Lower leg skin (tissue), 3 donors: ENCODE data around the gene MOBP.

ENCODE experiments used
- POLR2A ChIP-seq, 2 donors: fragments of 450-650 bp; IDR thresholded peaks; one replicate each; pipeline ENCODE4 v1.6.1; 2016 to 2017; ENCODE audit warnings: antibody characterized with exemption in 2 of 2, mild to moderate bottlenecking in 1 of 2, moderate library complexity in 1 of 2
- TF ChIP-seq, protein P1 (sequence below), 3 donors: fragments of 450-650 bp; IDR thresholded peaks; one replicate each; pipeline ENCODE4 v1.5.1; 2016; ENCODE audit warnings: antibody characterized with exemption in 3 of 3, mild to moderate bottlenecking in 3 of 3, moderate library complexity in 2 of 3

DNA sequence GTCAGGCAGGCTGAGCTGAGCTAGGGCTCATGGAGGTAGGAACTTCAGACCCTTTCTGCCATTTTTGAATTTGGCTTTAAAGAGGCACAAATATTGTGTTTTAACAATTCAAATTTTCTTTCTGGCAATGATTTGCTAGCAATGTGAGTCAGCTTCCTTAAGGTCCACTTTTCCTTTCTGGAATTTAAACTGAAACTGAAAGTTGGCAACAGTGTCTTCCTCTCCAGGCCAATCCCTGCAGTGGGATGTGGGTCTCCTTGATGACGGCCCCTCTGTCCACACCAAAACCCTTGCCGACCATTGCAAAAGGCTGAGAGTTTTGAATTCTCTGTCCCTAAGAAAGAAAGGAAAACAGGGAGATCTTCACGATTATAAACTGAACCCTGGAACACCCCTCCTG lies 33.8 kb upstream of the MOBP start:
- TF ChIP-seq POLR2A (IDR thresholded peaks at IDR 0.05): no peak
- TF ChIP-seq, protein P1, sequence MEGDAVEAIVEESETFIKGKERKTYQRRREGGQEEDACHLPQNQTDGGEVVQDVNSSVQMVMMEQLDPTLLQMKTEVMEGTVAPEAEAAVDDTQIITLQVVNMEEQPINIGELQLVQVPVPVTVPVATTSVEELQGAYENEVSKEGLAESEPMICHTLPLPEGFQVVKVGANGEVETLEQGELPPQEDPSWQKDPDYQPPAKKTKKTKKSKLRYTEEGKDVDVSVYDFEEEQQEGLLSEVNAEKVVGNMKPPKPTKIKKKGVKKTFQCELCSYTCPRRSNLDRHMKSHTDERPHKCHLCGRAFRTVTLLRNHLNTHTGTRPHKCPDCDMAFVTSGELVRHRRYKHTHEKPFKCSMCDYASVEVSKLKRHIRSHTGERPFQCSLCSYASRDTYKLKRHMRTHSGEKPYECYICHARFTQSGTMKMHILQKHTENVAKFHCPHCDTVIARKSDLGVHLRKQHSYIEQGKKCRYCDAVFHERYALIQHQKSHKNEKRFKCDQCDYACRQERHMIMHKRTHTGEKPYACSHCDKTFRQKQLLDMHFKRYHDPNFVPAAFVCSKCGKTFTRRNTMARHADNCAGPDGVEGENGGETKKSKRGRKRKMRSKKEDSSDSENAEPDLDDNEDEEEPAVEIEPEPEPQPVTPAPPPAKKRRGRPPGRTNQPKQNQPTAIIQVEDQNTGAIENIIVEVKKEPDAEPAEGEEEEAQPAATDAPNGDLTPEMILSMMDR (IDR thresholded peaks at IDR 0.05): no peak
